ENCODE data around the gene CYBA.

CYBA gene

DNA sequence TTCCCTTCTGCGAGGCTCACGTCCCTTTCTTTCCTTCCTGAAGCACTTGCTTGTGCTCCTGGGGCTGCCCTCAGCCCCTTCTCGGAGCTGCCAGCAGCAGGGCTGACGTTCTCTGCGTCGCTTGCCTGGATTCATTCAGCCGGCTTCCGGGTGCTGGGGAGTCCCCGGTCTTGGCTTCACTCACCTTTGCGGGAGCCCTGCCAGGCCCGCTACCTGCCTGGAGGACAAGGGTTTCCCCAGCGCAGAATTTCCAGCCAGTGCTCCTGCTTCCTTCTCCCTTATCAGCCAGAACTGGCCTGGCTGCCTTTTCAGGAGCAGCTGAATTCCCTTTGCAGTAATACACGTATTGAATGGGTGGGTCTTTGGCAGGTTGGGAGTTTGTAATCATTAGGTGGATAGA is 34.5 kb downstream of the CYBA start:
- TF ChIP-seq EZH2phosphoT487 (IDR thresholded peaks at IDR 0.05; ENCODE audit: low read depth), result no peak
- TF ChIP-seq, protein P1, sequence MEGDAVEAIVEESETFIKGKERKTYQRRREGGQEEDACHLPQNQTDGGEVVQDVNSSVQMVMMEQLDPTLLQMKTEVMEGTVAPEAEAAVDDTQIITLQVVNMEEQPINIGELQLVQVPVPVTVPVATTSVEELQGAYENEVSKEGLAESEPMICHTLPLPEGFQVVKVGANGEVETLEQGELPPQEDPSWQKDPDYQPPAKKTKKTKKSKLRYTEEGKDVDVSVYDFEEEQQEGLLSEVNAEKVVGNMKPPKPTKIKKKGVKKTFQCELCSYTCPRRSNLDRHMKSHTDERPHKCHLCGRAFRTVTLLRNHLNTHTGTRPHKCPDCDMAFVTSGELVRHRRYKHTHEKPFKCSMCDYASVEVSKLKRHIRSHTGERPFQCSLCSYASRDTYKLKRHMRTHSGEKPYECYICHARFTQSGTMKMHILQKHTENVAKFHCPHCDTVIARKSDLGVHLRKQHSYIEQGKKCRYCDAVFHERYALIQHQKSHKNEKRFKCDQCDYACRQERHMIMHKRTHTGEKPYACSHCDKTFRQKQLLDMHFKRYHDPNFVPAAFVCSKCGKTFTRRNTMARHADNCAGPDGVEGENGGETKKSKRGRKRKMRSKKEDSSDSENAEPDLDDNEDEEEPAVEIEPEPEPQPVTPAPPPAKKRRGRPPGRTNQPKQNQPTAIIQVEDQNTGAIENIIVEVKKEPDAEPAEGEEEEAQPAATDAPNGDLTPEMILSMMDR (IDR thresholded peaks at IDR 0.05; ENCODE audit: low read depth, low read length), result no peak
- Histone ChIP-seq H3K79me2 (ENCODE audit: low read length) (peaks cover 23% of the 10 kb centered on the region; the same call in 1 of the 2 replicates), H3K27me3 (ENCODE audit: low read depth, low read length) (no peaks in the 10 kb centered on the region), H3K4me2 (ENCODE audit: low read length) (no peak overlapping the region), H4K20me1 (ENCODE audit: insufficient read depth, low read length) (peaks cover 24% of the 10 kb centered on the region), H3K27ac (ENCODE audit: low read length) (no peak overlapping the region), H3K4me1 (ENCODE audit: low read length) (no peaks in the 10 kb centered on the region), H3K9ac (ENCODE audit: low read length) (no peak overlapping the region), H3K9me3 (ENCODE audit: insufficient read depth, low read length) (no peaks in the 10 kb centered on the region), H3K4me3 (ENCODE audit: low read length) (no peak overlapping the region), H3K36me3 (replicated peaks; ENCODE audit: low read depth, low read length) (peaks cover 23% of the 10 kb centered on the region), H2AFZ (ENCODE audit: low read depth, low read length) (no peak overlapping the region)

DNA sequence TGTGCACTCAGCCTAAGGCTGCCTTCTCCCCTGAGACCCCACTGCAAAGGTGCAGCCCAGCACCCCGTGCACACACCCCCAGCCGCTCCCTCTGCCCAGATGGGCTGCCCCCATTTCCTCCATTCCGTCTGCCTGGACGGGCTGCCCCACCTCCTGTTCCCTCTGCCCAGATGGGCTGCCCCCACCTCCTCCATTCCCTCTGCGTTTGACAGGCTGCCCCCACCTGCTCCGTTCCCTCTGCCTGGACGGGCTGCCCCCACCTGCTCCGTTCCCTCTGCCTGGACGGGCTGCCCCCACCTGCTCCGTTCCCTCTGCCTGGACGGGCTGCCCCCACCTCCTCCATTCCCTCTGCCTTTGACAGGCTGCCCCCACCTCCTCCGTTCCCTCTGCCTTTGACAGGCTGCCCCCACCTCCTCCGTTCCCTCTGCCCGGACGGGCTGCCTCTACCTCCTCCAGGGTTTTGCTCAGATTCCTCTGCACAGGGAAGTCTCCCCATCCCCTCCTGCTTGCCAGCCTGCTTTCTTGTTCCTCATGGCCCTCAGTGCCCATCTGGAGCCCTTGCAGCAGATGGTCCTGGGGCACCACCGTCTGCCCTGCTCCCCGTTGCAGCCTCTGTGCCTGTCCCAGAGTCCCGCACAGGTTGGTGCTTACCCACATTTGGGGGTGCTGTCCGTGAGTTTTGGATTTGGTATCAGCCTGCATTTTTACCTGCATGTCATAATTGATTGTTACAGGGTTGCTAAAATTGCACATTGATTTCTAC is 35.9 kb downstream of the CYBA start:
- Histone ChIP-seq H3K4me1 (ENCODE audit: low read length) (no peaks in the 10 kb centered on the region), H2AFZ (ENCODE audit: low read depth, low read length) (no peak overlapping the region), H3K79me2 (ENCODE audit: low read length) (peaks cover 23% of the 10 kb centered on the region; the same call in 1 of the 2 replicates), H3K9ac (ENCODE audit: low read length) (no peak overlapping the region), H3K4me3 (ENCODE audit: low read length) (no peak overlapping the region), H4K20me1 (ENCODE audit: insufficient read depth, low read length) (peaks cover 24% of the 10 kb centered on the region), H3K27ac (ENCODE audit: low read length) (no peak overlapping the region), H3K27me3 (ENCODE audit: low read depth, low read length) (no peaks in the 10 kb centered on the region), H3K9me3 (ENCODE audit: insufficient read depth, low read length) (no peaks in the 10 kb centered on the region), H3K36me3 (replicated peaks; ENCODE audit: low read depth, low read length) (peaks cover 33% of the 10 kb centered on the region), H3K4me2 (ENCODE audit: low read length) (no peak overlapping the region)
- TF ChIP-seq EZH2phosphoT487 (IDR thresholded peaks at IDR 0.05; ENCODE audit: low read depth), result no peak
- TF ChIP-seq, protein P1 (IDR thresholded peaks at IDR 0.05; ENCODE audit: low read depth, low read length), result no peak

DNA sequence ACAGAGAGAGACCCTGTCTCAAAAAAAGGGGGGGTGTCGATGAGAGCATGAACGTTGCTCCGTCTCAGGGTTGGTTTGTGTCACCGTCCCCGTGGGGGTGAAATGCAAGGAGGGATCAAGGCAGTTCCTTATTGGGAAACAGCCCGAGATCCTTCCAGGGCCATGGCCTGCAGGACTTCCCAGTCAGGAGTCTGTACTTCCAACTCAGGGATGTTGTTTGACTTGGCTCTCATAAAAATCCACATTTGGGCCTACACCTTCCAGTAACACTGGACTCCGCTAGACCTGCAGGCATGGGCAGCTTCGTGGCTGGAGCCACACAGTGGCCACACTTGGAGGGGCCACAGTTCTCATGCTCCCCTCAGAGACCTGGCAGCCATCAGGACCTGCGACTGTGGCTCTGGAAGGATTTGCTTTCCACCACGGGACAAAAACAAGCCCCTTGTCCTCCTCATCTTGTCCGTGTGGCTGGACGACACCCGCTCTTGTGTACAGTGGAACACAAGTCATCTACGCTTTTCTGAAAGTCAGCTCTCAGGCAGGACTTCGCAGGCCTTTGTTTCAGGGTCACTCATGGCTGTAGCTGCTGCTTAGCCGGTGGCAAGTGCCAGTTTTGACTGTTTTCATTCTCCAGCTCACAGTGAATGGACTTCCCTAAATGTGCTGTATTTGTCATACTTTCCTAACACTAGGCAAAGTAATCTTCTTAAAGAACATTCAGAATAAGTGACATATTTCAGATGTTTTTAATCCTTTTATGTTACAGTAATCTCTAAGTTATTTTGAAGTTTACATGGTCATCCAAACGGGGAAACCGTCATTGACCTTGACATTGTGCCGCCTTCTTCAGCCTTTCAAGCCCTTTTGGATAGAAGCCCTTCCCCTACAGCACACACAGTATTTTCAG is 36.7 kb downstream of the CYBA start:
- Histone ChIP-seq H4K20me1 (ENCODE audit: insufficient read depth, low read length) (peaks cover 24% of the 10 kb centered on the region), H3K79me2 (ENCODE audit: low read length) (peaks cover 23% of the 10 kb centered on the region; the same call in 1 of the 2 replicates), H3K4me1 (ENCODE audit: low read length) (no peaks in the 10 kb centered on the region), H3K9me3 (ENCODE audit: insufficient read depth, low read length) (no peaks in the 10 kb centered on the region), H3K27me3 (ENCODE audit: low read depth, low read length) (no peaks in the 10 kb centered on the region), H3K4me2 (ENCODE audit: low read length) (no peak overlapping the region), H3K36me3 (replicated peaks; ENCODE audit: low read depth, low read length) (peaks cover 36% of the 10 kb centered on the region), H3K9ac (ENCODE audit: low read length) (no peak overlapping the region), H3K4me3 (ENCODE audit: low read length) (no peak overlapping the region), H3K27ac (ENCODE audit: low read length) (no peak overlapping the region), H2AFZ (ENCODE audit: low read depth, low read length) (no peak overlapping the region)
- no peak for TF ChIP-seq EZH2phosphoT487 (IDR thresholded peaks at IDR 0.05; ENCODE audit: low read depth)
- TF ChIP-seq, protein P1 (IDR thresholded peaks at IDR 0.05; ENCODE audit: low read depth, low read length), result no peak

DNA sequence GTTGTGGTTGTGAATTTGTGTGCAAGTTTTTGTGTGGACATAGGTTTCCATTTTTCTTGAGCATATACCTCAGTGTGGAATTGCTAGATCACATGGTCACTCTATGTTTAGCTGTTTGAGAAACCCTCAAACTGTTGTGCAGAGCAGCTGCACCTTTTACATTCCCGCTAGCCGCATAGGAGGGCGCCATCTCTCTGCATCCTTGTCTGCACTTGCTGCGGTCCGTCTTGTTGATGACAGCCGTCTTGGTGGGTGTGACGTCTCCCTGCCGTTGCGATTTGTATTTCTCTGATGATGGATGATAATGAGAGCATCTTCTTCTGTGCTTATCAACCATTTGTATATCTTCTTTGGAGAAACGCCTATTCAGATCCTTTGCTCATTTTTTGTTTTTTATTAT is 37.6 kb downstream of the CYBA start:
- peaks cover 40% of the 10 kb centered on the region for H3K36me3 ChIP-seq (replicated peaks; ENCODE audit: low read depth, low read length)
- H3K4me2 ChIP-seq (ENCODE audit: low read length), result no peak overlapping the region
- no peaks in the 10 kb centered on the region for H3K9me3 ChIP-seq (ENCODE audit: insufficient read depth, low read length)
- no peak for TF ChIP-seq EZH2phosphoT487 (IDR thresholded peaks at IDR 0.05; ENCODE audit: low read depth)
- TF ChIP-seq, protein P1 (IDR thresholded peaks at IDR 0.05; ENCODE audit: low read depth, low read length), result no peak
- H3K27me3 ChIP-seq (ENCODE audit: low read depth, low read length), result no peaks in the 10 kb centered on the region
- no peak overlapping the region for H2AFZ ChIP-seq (ENCODE audit: low read depth, low read length)
- peaks cover 26% of the 10 kb centered on the region for H4K20me1 ChIP-seq (ENCODE audit: insufficient read depth, low read length)
- H3K4me3 ChIP-seq (ENCODE audit: low read length), result no peak overlapping the region
- H3K79me2 ChIP-seq (ENCODE audit: low read length), result peaks cover 18% of the 10 kb centered on the region; the same call in 1 of the 2 replicates
- H3K9ac ChIP-seq (ENCODE audit: low read length), result no peak overlapping the region
- H3K4me1 ChIP-seq (ENCODE audit: low read length), result peaks cover 4% of the 10 kb centered on the region
- H3K27ac ChIP-seq (ENCODE audit: low read length), result no peak overlapping the region

All from OCI-LY3 (cell line).